LNCAP (cell line): Measurements from ENCODE around the gene PLOD1.

Experiments
- TF ChIP-seq, protein P1 (sequence below): fragments of 450-650 bp; IDR thresholded peaks from 2 replicates; pipeline ENCODE4 v1.5.1; 2017; ENCODE audit warnings: mild to moderate bottlenecking

Gene PLOD1

DNA sequence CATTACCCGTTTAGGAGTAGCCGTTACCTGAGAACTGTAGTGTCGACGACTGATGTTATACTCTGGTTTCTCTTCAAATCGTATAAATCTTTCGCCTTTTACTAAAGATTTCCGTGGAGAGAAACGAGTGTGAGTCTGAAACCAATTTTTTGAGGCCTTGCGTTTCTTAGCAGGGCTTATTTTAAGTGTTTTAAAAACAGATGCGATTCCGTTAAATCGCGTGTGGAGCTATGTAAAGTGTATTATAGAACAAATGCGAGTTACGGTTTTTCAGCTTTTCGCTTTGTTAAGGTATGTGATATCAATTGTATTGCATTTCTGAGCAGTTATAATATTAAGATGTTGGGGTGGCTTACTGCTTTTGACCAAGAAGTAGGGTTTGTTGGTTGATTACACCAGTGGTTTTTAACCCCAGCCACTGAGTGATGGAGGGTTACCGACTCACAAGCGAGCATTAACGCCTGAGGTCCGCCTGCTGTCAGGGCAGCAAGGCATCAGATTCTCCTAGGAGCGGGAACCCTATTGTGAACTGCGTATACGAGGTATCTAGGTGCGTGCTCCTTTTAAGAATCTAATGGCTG, 26.3 kb upstream of the PLOD1 start:
- TF ChIP-seq, protein P1, sequence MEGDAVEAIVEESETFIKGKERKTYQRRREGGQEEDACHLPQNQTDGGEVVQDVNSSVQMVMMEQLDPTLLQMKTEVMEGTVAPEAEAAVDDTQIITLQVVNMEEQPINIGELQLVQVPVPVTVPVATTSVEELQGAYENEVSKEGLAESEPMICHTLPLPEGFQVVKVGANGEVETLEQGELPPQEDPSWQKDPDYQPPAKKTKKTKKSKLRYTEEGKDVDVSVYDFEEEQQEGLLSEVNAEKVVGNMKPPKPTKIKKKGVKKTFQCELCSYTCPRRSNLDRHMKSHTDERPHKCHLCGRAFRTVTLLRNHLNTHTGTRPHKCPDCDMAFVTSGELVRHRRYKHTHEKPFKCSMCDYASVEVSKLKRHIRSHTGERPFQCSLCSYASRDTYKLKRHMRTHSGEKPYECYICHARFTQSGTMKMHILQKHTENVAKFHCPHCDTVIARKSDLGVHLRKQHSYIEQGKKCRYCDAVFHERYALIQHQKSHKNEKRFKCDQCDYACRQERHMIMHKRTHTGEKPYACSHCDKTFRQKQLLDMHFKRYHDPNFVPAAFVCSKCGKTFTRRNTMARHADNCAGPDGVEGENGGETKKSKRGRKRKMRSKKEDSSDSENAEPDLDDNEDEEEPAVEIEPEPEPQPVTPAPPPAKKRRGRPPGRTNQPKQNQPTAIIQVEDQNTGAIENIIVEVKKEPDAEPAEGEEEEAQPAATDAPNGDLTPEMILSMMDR: no peak

DNA sequence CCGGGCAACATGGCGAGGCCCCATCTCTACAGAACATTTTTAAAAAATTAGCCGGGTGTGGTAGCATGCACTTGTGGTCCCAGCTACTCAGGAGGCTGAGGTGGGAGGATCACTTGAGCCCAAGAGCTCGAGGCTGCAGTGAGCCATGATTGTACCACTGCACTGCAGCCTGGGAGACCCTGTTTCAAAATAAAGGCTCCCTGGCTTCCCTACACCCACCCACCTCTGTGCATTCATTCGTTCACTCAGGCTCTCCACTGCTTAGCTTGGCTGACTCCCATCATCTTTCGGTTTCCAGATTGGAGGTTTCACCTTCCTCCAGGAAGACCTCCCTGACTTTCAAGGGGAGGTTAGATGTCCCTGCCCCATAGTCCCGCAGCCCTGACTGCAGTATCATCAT, 22.5 kb upstream of the PLOD1 start:
- TF ChIP-seq, protein P1: no peak

DNA sequence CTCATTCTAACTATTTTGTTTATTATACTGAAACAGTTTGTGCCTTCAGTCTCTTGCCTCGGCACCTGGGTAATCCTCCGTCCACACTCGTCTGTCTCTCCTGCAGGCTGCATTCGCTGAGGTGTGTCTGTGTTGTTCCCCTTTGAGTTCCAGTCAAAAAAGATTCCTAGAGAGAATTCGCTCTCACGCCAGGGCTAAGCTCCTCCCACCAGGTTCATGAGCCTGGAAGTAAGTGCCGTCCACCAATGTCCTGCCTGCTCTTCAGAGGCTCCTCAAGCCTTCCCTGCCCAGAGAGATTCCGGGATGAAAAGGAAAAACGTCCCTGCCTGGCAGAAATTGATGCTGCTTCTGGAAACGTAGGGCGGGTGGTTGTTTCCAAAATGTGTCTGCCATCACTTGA, 21.2 kb upstream of the PLOD1 start:
- TF ChIP-seq, protein P1: no peak

DNA sequence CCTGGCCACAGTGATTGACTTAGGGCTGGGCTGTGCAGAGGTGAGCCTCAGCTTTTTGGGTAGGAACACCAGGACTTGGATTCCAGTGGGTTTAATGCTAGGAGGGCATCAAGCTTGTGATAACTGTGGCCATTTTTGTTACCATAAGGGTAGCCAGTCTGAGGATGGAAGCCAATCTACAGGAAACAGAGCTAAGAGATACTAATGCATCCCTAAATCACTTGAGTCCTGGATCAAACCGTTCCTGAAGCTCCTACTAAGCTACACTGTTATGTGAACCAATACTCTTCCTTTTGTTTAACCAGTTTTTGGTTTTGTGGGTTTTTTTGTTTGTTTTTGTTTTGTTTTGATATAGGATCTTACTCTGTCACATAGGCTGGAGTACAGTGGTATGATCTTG, 20.5 kb upstream of the PLOD1 start:
- TF ChIP-seq, protein P1: no peak

DNA sequence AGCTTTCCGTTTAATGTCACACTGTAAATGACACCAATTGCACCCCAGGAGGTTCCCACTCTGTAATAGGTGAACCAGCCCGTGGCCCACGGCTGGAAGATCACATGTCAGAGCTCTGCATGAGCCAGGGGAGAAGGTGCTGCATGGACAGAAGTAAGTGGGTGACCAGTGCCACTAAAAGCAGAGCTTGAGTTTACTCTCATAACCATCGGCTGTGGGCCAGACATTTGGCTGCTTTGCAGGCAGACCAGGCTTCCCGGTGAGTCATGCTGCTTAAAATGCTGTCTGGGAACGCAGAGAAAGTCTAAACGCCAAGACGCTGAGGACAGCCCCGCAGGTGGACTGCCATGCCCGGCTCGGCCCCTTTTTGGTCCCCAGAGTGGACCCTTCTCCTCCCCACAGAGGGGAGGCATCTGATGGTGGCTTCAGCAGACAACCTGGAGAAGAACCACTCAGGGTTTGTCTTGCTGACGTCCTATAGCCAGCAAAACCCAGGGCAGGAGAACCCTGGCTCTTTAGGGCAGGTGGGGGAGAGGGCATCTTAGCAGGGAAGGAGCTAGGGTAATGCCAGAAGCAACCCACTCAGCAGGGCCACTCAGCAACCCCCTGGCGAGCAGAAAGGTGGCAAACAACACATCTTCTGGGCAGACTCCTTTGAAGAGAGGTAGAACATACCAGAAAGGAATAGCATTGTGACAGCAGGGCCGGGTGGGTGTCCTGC, 15.6 kb upstream of the PLOD1 start:
- TF ChIP-seq, protein P1: no peak

DNA sequence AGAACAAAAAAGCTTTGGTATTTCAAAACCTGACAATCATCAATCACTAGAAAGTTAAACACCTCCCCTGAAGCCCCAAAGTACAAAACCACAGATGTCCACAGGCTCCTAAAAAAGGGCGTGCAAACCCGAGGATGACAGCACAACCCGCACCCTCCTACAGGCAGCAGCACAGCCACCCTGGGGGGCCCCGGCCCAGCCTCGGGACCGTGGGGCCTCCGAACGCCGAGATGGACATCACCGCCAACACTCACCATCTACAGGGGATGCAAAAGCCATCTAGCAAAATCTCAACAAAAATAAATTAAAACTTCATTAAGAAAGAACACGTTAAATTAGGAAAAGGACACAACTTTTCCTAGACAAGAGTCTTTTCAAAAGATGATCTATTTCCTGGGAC, 14.9 kb upstream of the PLOD1 start:
- TF ChIP-seq, protein P1: no peak

DNA sequence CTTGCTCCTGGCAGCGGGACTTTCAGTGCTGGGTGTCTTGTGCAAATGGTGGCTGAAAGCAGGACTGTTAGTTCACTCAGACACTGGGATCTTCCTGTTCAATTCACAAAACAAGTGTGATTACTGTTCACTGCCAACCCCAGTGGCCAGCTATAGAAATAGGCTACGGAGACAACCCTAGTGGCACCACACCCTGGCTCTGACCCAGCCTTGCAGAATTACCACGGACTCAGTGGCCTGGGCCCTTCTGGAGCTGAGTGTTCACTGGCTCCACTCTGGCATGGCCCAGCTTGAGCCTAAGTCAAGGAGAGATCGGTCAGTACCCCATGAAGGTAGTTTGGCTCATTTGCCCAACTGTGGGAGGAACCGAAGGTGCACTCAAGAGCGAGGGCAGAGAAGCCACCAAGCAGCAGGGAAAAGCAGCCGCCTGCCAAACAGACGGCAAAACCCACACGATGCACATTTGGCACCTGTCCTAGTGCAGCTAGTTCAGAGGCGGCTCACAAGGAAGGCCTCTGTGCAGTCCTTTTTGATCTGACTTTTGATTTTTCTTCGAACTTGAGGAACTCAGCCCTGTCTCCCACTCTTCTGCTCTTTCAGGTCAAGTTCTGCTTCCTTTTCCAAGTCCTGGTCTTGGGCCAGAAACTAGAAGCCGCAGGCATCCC, 14.1 kb upstream of the PLOD1 start:
- TF ChIP-seq, protein P1: no peak
